GM12874 (cell line): ENCODE results near the gene SDK2.

Experiments
- TF ChIP-seq, protein P1 (sequence below): IDR thresholded peaks from 2 replicates; pipeline ENCODE4 v1.5.1; 2011; ENCODE audit warnings: low read depth, mild to moderate bottlenecking, control low read depth, low read length, moderate library complexity; ENCODE audit not compliant: insufficient read depth

Gene SDK2

DNA sequence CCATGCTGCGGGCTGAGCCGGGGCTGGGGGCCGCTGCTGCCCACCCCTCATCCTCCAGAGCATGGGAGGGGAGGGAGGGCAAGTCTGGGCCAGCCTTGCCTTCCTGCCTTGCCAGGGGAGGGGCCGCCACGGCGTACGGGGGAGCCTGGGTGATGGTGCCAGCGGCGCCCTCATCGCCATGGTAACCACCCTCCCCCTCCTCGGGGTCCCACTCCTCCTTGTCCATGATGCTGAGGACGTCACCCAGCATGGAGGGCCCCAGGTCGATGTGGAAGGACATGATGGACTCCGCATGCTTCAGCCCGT lies 358.7 kb downstream of the SDK2 start:
- TF ChIP-seq, protein P1, sequence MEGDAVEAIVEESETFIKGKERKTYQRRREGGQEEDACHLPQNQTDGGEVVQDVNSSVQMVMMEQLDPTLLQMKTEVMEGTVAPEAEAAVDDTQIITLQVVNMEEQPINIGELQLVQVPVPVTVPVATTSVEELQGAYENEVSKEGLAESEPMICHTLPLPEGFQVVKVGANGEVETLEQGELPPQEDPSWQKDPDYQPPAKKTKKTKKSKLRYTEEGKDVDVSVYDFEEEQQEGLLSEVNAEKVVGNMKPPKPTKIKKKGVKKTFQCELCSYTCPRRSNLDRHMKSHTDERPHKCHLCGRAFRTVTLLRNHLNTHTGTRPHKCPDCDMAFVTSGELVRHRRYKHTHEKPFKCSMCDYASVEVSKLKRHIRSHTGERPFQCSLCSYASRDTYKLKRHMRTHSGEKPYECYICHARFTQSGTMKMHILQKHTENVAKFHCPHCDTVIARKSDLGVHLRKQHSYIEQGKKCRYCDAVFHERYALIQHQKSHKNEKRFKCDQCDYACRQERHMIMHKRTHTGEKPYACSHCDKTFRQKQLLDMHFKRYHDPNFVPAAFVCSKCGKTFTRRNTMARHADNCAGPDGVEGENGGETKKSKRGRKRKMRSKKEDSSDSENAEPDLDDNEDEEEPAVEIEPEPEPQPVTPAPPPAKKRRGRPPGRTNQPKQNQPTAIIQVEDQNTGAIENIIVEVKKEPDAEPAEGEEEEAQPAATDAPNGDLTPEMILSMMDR = no peak

GRCh38 chr17:73284906-73285602 lies 359.2 kb downstream of the SDK2 start:
- TF ChIP-seq, protein P1 = no peak
